Naive thymus-derived CD8-positive, alpha-beta T cell (primary cell): ENCODE measurements around the gene IL5. TPM values are rescaled to one million over a fixed set of nuclear protein-coding genes. Genes with fewer than 3 reads are reported as not detected.

ENCODE experiments used
- ATAC-seq, 2 donors: fragments of 150-1000 bp; cut with Tn5 transposase in 1 of 2; sonication (Bioruptor Pico), chemical (Tn5 transposase) in 1 of 2; 1 replicate in 1 of 2; 2 replicates in 1 of 2; pipeline ENCODE4 v1.10.0; 2021; ENCODE audit warnings: mild to moderate bottlenecking in 2 of 2, moderate library complexity in 2 of 2
- POLR2A ChIA-PET: fragments of 350-600 bp; sonication (Branson Sonifier 250); formaldehyde crosslinking; loops from one replicate; lab custom pipeline; 2021; ENCODE audit warnings: antibody characterized with exemption; lab: Charles Lee
- DNase-seq, 10 donors: peaks; one replicate each; pipeline versions ENCODE4 v3.0.0 to v3.0.0-alpha.2; 2020 to 2022
- H3K27ac Mint-ChIP-seq, 10 donors: one replicate each; pipeline ENCODE4 v1.8.0; 2020 to 2022; ENCODE audit warnings: mild to moderate bottlenecking in 10 of 10, mixed read lengths in 10 of 10, moderate library complexity in 4 of 10, inconsistent platforms in 1 of 10
- H3K27me3 Mint-ChIP-seq, 5 donors: one replicate each; pipeline ENCODE4 v1.8.0; 2021 to 2022; ENCODE audit warnings: mixed read lengths in 5 of 5
- H3K36me3 Mint-ChIP-seq, 3 donors: one replicate each; pipeline ENCODE4 v1.8.0; 2020 to 2022; ENCODE audit warnings: mixed read lengths in 3 of 3, mild to moderate bottlenecking in 2 of 3, inconsistent platforms in 1 of 3
- H3K4me1 Mint-ChIP-seq, 4 donors: one replicate each; pipeline ENCODE4 v1.8.0; 2021 to 2022; ENCODE audit warnings: mixed read lengths in 4 of 4
- H3K4me3 Mint-ChIP-seq, 10 donors: one replicate each; pipeline ENCODE4 v1.8.0; 2020 to 2022; ENCODE audit warnings: mild to moderate bottlenecking in 10 of 10, mixed read lengths in 10 of 10, moderate library complexity in 6 of 10, inconsistent platforms in 1 of 10
- H3K9me3 Mint-ChIP-seq, 9 donors: one replicate each; pipeline ENCODE4 v1.8.0; 2020 to 2022; ENCODE audit warnings: mixed read lengths in 9 of 9, mild to moderate bottlenecking in 3 of 9, inconsistent platforms in 1 of 9, moderate library complexity in 1 of 9
- polyA plus RNA-seq, 3 donors: library from polyadenylated mRNA; unstranded; fragments of 300-500 nt; fragmentation: Illumina TruSeq; gene quantifications; one replicate each; pipeline ENCODE4 v1.2.3, GENCODE V29; 2021
- total RNA-seq, 8 experiments: library from RNA in 2 of 8; stranded (reverse) in 2 of 8; gene quantifications; one replicate each; pipeline ENCODE4 v1.2.3 and lab custom pipeline; 2021 to 2026

The IL5 gene
- total and polyA plus RNA-seq, 5 experiments from 2014 or later: not detected

GRCh38 chr5:132496191-132496630, 47.1 kb downstream of the IL5 start:
- Mint-ChIP-seq H3K27me3 (no peaks in the 10 kb centered on the region), H3K9me3 (no peaks in the 10 kb centered on the region), H3K36me3 (no peaks in the 10 kb centered on the region), H3K4me3 (peak overlapping the region; percentile 92 to 98 (median 96)), H3K4me1 (peaks cover 30 to 85% (median 78%) of the 10 kb centered on the region in 4 donors), H3K27ac (peak overlapping the region; percentile 90 to 99 (median 98))
- DNase-seq: peak; percentile 72 to 92 (median 84)
- peak; percentile 66 to 70 for ATAC-seq
- POLR2A ChIA-PET: interaction anchor here (0.6 to 8.6 kb wide), 32 partner anchors 7 to 699 kb away, joined by 3 to 99 read pairs (median 8); partner anchors contain the start of genes AFF4, FNIP1, HSPA4 and IRF1

GRCh38 chr5:132495667-132496190, 47.6 kb downstream of the IL5 start:
- H3K4me1 Mint-ChIP-seq: peaks cover 28 to 81% (median 75%) of the 10 kb centered on the region in 4 donors
- H3K27ac Mint-ChIP-seq: peak overlapping the region; percentile 90 to 99 (median 98)
- no peaks in the 10 kb centered on the region for H3K36me3 Mint-ChIP-seq
- DNase-seq: peak; percentile 58 to 80 (median 66)
- H3K4me3 Mint-ChIP-seq: peak overlapping the region; percentile 92 to 98 (median 96)
- ATAC-seq: peak; percentile 49 to 56
- no peaks in the 10 kb centered on the region for H3K27me3 Mint-ChIP-seq
- no peaks in the 10 kb centered on the region for H3K9me3 Mint-ChIP-seq
- POLR2A ChIA-PET: interaction anchor here (0.7 to 8.6 kb wide), 31 partner anchors 6 to 699 kb away, joined by 3 to 99 read pairs (median 8); partner anchors contain the start of genes AFF4, FNIP1, HSPA4 and IRF1

DNA sequence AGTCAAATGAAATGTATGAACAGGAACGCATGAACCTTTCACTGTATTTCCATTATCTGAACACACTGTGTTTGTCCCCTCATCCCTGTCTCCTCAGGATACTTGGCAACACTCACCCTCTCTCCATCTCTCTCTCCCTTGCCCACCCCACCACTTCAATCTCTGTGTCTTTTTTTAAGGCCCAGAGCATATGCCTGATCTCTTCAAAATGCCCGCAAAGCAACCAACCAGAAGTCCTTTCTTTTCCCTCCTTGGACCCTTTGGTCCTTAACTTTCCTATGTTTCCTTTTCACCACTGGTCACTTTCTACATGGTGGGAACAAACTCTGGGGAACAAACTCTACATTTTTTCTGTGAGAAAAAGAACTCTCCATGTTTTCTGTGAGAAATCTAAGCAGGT, 49.5 kb downstream of the IL5 start:
- DNase-seq (no peak), ATAC-seq (no peak)
- Mint-ChIP-seq H3K27ac (peak overlapping the region; percentile 90 to 99 (median 98)), H3K9me3 (no peaks in the 10 kb centered on the region), H3K36me3 (peaks cover 0 to 13% (median 12%) of the 10 kb centered on the region in 3 donors), H3K4me3 (peak overlapping the region in 8 of 10 donors; percentile 2 to 97 (median 59)), H3K27me3 (no peaks in the 10 kb centered on the region), H3K4me1 (peaks cover 32 to 63% (median 62%) of the 10 kb centered on the region in 4 donors)
- POLR2A ChIA-PET: interaction anchor here (1.3 to 6.7 kb wide), 4 partner anchors 37 to 83 kb away, joined by 6 to 80 read pairs (median 39); no protein-coding TSS in a partner anchor

DNA sequence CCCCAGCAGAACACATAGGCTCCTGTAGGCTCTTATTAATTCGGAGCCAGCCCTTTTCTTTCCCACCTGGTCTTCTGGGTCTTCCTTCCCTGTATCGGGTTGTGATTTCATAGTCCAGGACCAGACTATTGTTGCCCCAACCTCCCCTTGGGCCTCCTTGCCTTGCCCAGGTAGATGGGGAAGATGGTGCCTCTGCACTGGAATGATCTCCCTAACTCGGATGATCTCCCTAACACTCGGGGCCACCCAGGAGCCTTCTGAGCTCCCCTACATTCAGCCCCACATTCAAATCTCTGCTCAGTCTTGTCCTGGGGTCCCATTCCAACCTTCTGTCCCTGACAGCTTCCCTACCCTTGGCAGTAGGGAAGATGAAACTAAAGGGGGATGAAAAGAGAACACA, 50.1 kb downstream of the IL5 start:
- ATAC-seq (no peak), DNase-seq (no peak)
- Mint-ChIP-seq H3K36me3 (peaks cover 0 to 18% (median 16%) of the 10 kb centered on the region in 3 donors), H3K4me1 (peaks cover 30 to 64% (median 63%) of the 10 kb centered on the region in 4 donors), H3K4me3 (peak overlapping the region in 1 of 10 donors; percentile 27), H3K27me3 (no peaks in the 10 kb centered on the region), H3K9me3 (no peaks in the 10 kb centered on the region), H3K27ac (peak overlapping the region; percentile 73 to 99 (median 98))
- POLR2A ChIA-PET: interaction anchor here (1.3 to 16.0 kb wide), 4 partner anchors 21 to 82 kb away, joined by 6 to 648 read pairs (median 143); no protein-coding TSS in a partner anchor

- H3K36me3 Mint-ChIP-seq: peaks cover 0 to 25% (median 23%) of the 10 kb centered on the region in 3 donors
- peak overlapping the region in 9 of 10 donors; percentile 18 to 94 (median 89) for H3K4me3 Mint-ChIP-seq
- no peak for ATAC-seq
- DNase-seq: no peak
- H3K27me3 Mint-ChIP-seq: no peaks in the 10 kb centered on the region
- POLR2A ChIA-PET: interaction anchor here (0.7 to 16.0 kb wide), 9 partner anchors 7 to 108 kb away, joined by 3 to 648 read pairs (median 99); no protein-coding TSS in a partner anchor
- no peaks in the 10 kb centered on the region for H3K9me3 Mint-ChIP-seq
- peak overlapping the region; percentile 96 to 99 (median 98) for H3K27ac Mint-ChIP-seq
- peaks cover 37 to 68% (median 64%) of the 10 kb centered on the region in 4 donors for H3K4me1 Mint-ChIP-seq
Measured at GRCh38 chr5:132492386-132493125, 50.8 kb downstream of the IL5 start.

Other genes with a start within 250 kb of the IL5 start
- gene SLC22A4, start 249.1 kb downstream of the IL5 start, total RNA-seq: not detected
- gene SLC22A4, start 249.1 kb downstream of the IL5 start, polyA plus RNA-seq: not detected
- gene SLC22A5, start 173.8 kb downstream of the IL5 start, total RNA-seq: 10 to 100 TPM in 1 of 2 experiments, 1 to 10 TPM in 1; 9.9 to 11.1 TPM
- gene SLC22A5, start 173.8 kb downstream of the IL5 start, polyA plus RNA-seq: 1 to 10 TPM; 1.9 to 3.2 (median 2.0) TPM
- gene IRF1, start 52.7 kb downstream of the IL5 start, total RNA-seq: 100 to 1,000 TPM; 116 to 127 TPM
- 100 to 1,000 TPM; 108 to 218 (median 141) TPM for gene IRF1, start 52.7 kb downstream of the IL5 start, polyA plus RNA-seq
- gene RAD50, start 13.5 kb upstream of the IL5 start, total RNA-seq: 10 to 100 TPM; 34.2 to 36.1 TPM
- gene RAD50, start 13.5 kb upstream of the IL5 start, polyA plus RNA-seq: 10 to 100 TPM; 12.0 to 30.2 (median 20.0) TPM
- under 1 TPM in 1 of 2 experiments, not detected in 1; 0.31 TPM for gene IL13, start 114.7 kb upstream of the IL5 start, total RNA-seq
- not detected for gene IL13, start 114.7 kb upstream of the IL5 start, polyA plus RNA-seq
- not detected for gene IL4, start 130.5 kb upstream of the IL5 start, total RNA-seq
- gene IL4, start 130.5 kb upstream of the IL5 start, polyA plus RNA-seq: not detected
- 10 to 100 TPM; 15.1 to 16.9 TPM for gene KIF3A, start 194.0 kb upstream of the IL5 start, total RNA-seq
- 10 to 100 TPM in 2 of 3 donors, 1 to 10 TPM in 1; 8.5 to 13.5 (median 11.5) TPM for gene KIF3A, start 194.0 kb upstream of the IL5 start, polyA plus RNA-seq
- gene CCNI2, start 203.9 kb upstream of the IL5 start, total RNA-seq: 10 to 100 TPM in 1 of 2 experiments, 1 to 10 TPM in 1; 10.0 to 10.2 TPM
- gene CCNI2, start 203.9 kb upstream of the IL5 start, polyA plus RNA-seq: 1 to 10 TPM; 1.1 to 2.8 (median 1.7) TPM
- gene SEPTIN8, start 233.7 kb upstream of the IL5 start, total RNA-seq: 1 to 10 TPM; 5.8 to 6.6 TPM
- 1 to 10 TPM in 2 of 3 donors, under 1 TPM in 1; 0.82 to 1.2 (median 1.1) TPM for gene SEPTIN8, start 233.7 kb upstream of the IL5 start, polyA plus RNA-seq